H1 (cell line): ENCODE data around the gene MBLAC1. TPM values are rescaled to one million over a fixed set of nuclear protein-coding genes. Genes with fewer than 3 reads are reported as not detected.

ENCODE experiments used
- CTCF ChIA-PET: fragments of 300-600 bp; sonication (Branson Sonifier 250); formaldehyde crosslinking; loops from one replicate; lab custom pipeline; 2021; ENCODE audit not compliant: partially characterized antibody; lab: Charles Lee
- POLR2A ChIA-PET: fragments of 300-600 bp; sonication (Branson Sonifier 250); formaldehyde crosslinking; loops from one replicate; lab custom pipeline; 2021; ENCODE audit warnings: inconsistent platforms; ENCODE audit not compliant: partially characterized antibody; lab: Charles Lee
- DNase-seq, 2 experiments: peaks; one replicate each; pipeline versions ENCODE4 v3.0.0 to v3.0.0-alpha.2; 2010 to 2022; ENCODE audit warnings: low spot score in 2 of 2, low read depth in 1 of 2, mixed read lengths in 1 of 2
- FAIRE-seq: peaks from 2 replicates; lab custom pipeline; 2011; peaks lifted over from hg19 to GRCh38; lab: Jason Lieb, UNC
- H2AFZ ChIP-seq: 2 replicates; pipeline ENCODE4 v1.8.1; 2012; ENCODE audit warnings: low read length, inconsistent platforms
- H2AK5ac ChIP-seq: 2 replicates; pipeline ENCODE4 v1.6.1; 2013; ENCODE audit warnings: low read depth, low read length
- H2BK120ac ChIP-seq: replicated peaks from 2 replicates; pipeline ENCODE3; 2013; ENCODE audit warnings: low read depth, low read length, inconsistent platforms
- H2BK12ac ChIP-seq: 2 replicates; pipeline ENCODE4 v1.6.1; 2013; ENCODE audit warnings: low read depth, low read length
- H2BK15ac ChIP-seq: 2 replicates; pipeline ENCODE4 v1.6.1; 2013; ENCODE audit warnings: low read length
- H2BK20ac ChIP-seq: 2 replicates; pipeline ENCODE4 v1.6.1; 2013; ENCODE audit warnings: low read length
- H2BK5ac ChIP-seq: 2 replicates; pipeline ENCODE4 v1.6.1; 2013; ENCODE audit warnings: low read depth, low read length
- H3K14ac ChIP-seq: 2 replicates; pipeline ENCODE4 v1.6.1; 2013; ENCODE audit warnings: inconsistent platforms; ENCODE audit not compliant: insufficient read length
- H3K18ac ChIP-seq: 2 replicates; pipeline ENCODE4 v1.6.1; 2013; ENCODE audit warnings: low read length; ENCODE audit errors: extremely low read depth
- H3K23ac ChIP-seq: 2 replicates; pipeline ENCODE4 v1.6.1; 2013; ENCODE audit warnings: inconsistent platforms; ENCODE audit not compliant: insufficient read length
- H3K23me2 ChIP-seq: 2 replicates; pipeline ENCODE4 v1.6.1; 2013; ENCODE audit warnings: low read depth, low read length
- H3K27ac ChIP-seq: 2 replicates; pipeline ENCODE4 v1.6.1; 2011; ENCODE audit warnings: low read depth, low read length, inconsistent platforms
- H3K27me3 ChIP-seq, 4 experiments: replicated peaks in 1 of 4; 1 replicate in 1 of 4; 2 replicates in 3 of 4; pipeline versions ENCODE4 v1.6.1 to v1.8.1; 2011 to 2013; ENCODE audit warnings: low read length in 3 of 4, mild to moderate bottlenecking in 3 of 4, inconsistent platforms in 2 of 4, mixed read lengths in 2 of 4, moderate library complexity in 1 of 4; ENCODE audit not compliant: control insufficient read depth in 3 of 4, insufficient read depth in 3 of 4; ENCODE audit errors: extremely low read depth in 1 of 4
- H3K36me3 ChIP-seq, 4 experiments: 2 replicates each; pipeline versions ENCODE4 v1.6.1 to v1.8.1; 2011 to 2013; ENCODE audit warnings: mild to moderate bottlenecking in 4 of 4, low read length in 3 of 4, moderate library complexity in 2 of 4, control low read depth in 1 of 4, inconsistent platforms in 1 of 4; ENCODE audit not compliant: insufficient read depth in 4 of 4, control insufficient read depth in 2 of 4
- H3K4ac ChIP-seq: replicated peaks from 2 replicates; pipeline ENCODE3; 2013; ENCODE audit warnings: low read length, low read depth, mixed read lengths, inconsistent platforms; ENCODE audit not compliant: insufficient read length
- H3K4me1 ChIP-seq, 4 experiments: replicated peaks in 1 of 4; 1 replicate in 1 of 4; 2 replicates in 3 of 4; pipeline versions ENCODE4 v1.6.1 to v1.8.1; 2011 to 2013; ENCODE audit warnings: low read length in 3 of 4, inconsistent platforms in 2 of 4, mixed read lengths in 1 of 4; ENCODE audit not compliant: insufficient read depth in 4 of 4, control insufficient read depth in 3 of 4
- H3K4me2 ChIP-seq, 2 experiments: 2 replicates each; pipeline versions ENCODE4 v1.6.1 to v1.8.1; 2011 to 2013; ENCODE audit warnings: low read depth in 2 of 2, low read length in 2 of 2, control low read depth in 1 of 2, inconsistent platforms in 1 of 2, mild to moderate bottlenecking in 1 of 2; ENCODE audit not compliant: insufficient read depth in 1 of 2
- H3K4me3 ChIP-seq, 4 experiments: fragments of 200-600, 300-600 bp in 1 of 4; sonication (generic), shearing (Covaris generic), sonication (Bioruptor Twin) in 1 of 4; 2 replicates each; pipeline versions ENCODE4 v1.5.1 to v1.8.1; 2011 to 2016; ENCODE audit warnings: low read length in 4 of 4, low read depth in 3 of 4, control low read depth in 2 of 4, inconsistent platforms in 2 of 4, mild to moderate bottlenecking in 2 of 4, mixed read lengths in 1 of 4, moderate library complexity in 1 of 4; ENCODE audit not compliant: insufficient read depth in 2 of 4; ENCODE audit errors: extremely low read depth in 1 of 4
- H3K56ac ChIP-seq: replicated peaks from 2 replicates; pipeline ENCODE3; 2013; ENCODE audit warnings: low read depth, mild to moderate bottlenecking, mixed read lengths, low read length, inconsistent platforms; ENCODE audit not compliant: insufficient read length
- H3K79me1 ChIP-seq: 2 replicates; pipeline ENCODE4 v1.6.1; 2013; ENCODE audit warnings: low read depth, low read length, control low read depth
- H3K79me2 ChIP-seq, 2 experiments: 2 replicates each; pipeline versions ENCODE4 v1.6.1 to v1.8.1; 2012 to 2013; ENCODE audit warnings: low read length in 2 of 2, mild to moderate bottlenecking in 2 of 2, inconsistent platforms in 1 of 2; ENCODE audit not compliant: insufficient read depth in 2 of 2, control insufficient read depth in 1 of 2
- H3K9ac ChIP-seq, 4 experiments: replicated peaks in 1 of 4; 1 replicate in 1 of 4; 2 replicates in 3 of 4; pipeline versions ENCODE4 v1.6.1 to v1.8.1; 2011 to 2013; ENCODE audit warnings: low read depth in 3 of 4, low read length in 3 of 4, control low read depth in 2 of 4, mild to moderate bottlenecking in 2 of 4, moderate library complexity in 2 of 4, inconsistent platforms in 1 of 4; ENCODE audit errors: extremely low read depth in 1 of 4
- H3K9me3 ChIP-seq, 2 experiments: 2 replicates each; pipeline versions ENCODE4 v1.6.1 to v1.8.1; 2012 to 2013; ENCODE audit warnings: mild to moderate bottlenecking in 2 of 2, moderate library complexity in 2 of 2, control low read depth in 1 of 2, inconsistent platforms in 1 of 2, low read depth in 1 of 2, low read length in 1 of 2, mixed read lengths in 1 of 2; ENCODE audit not compliant: insufficient read depth in 2 of 2
- H4K20me1 ChIP-seq, 2 experiments: replicated peaks in 1 of 2; 2 replicates each; pipeline versions ENCODE3 to v1.8.1; 2011 to 2013; ENCODE audit warnings: inconsistent platforms in 2 of 2, low read length in 2 of 2, mild to moderate bottlenecking in 1 of 2; ENCODE audit not compliant: insufficient read depth in 2 of 2, control insufficient read depth in 1 of 2
- H4K5ac ChIP-seq: 2 replicates; pipeline ENCODE4 v1.6.1; 2013; ENCODE audit warnings: low read length, low read depth, mixed read lengths, inconsistent platforms; ENCODE audit not compliant: insufficient read length
- H4K8ac ChIP-seq: 2 replicates; pipeline ENCODE4 v1.8.0; 2013; ENCODE audit warnings: mild to moderate bottlenecking, moderate library complexity, low read length, inconsistent platforms; ENCODE audit not compliant: insufficient read depth; ENCODE audit errors: extremely low read depth
- H4K91ac ChIP-seq: replicated peaks from 2 replicates; pipeline ENCODE3; 2013; ENCODE audit warnings: low read length, mixed read lengths, inconsistent platforms; ENCODE audit not compliant: insufficient read length
- ASH2L ChIP-seq: fragments of 200-600, 300-600 bp; sonication (generic); IDR thresholded peaks from one replicate; pipeline ENCODE4 v1.7.1; 2017; ENCODE audit warnings: low read length
- CBX8 ChIP-seq: fragments of 300-800, 300-1000 bp; sonication (generic); IDR thresholded peaks from 2 replicates; pipeline ENCODE4 v1.7.1; 2016; ENCODE audit warnings: low read depth, low read length, borderline replicate concordance
- CEBPB ChIP-seq: IDR thresholded peaks from 2 replicates; pipeline ENCODE4 v1.6.1; 2012; ENCODE audit warnings: low read depth, low read length
- CHD1 ChIP-seq: IDR thresholded peaks from 2 replicates; pipeline ENCODE4 v1.6.1; 2012; ENCODE audit warnings: low read depth, low read length, improper control_type of control experiment
- CHD2 ChIP-seq: IDR thresholded peaks from 2 replicates; pipeline ENCODE4 v1.6.1; 2012; ENCODE audit warnings: low read length, improper control_type of control experiment
- KDM1A ChIP-seq: fragments of 200-600, 300-600 bp; sonication (generic); IDR thresholded peaks from 2 replicates; pipeline ENCODE4 v1.7.1; 2016; ENCODE audit warnings: mild to moderate bottlenecking, low read length, borderline replicate concordance
- POLR2AphosphoS5 ChIP-seq: IDR thresholded peaks from 2 replicates; pipeline ENCODE4 v1.6.1; 2011; ENCODE audit warnings: low read depth, low read length
- SIX5 ChIP-seq: IDR thresholded peaks from 2 replicates; pipeline ENCODE4 v1.6.1; 2011; ENCODE audit warnings: mild to moderate bottlenecking, low read depth, low read length
- SP1 ChIP-seq: IDR thresholded peaks from 2 replicates; pipeline ENCODE4 v1.6.1; 2011; ENCODE audit warnings: low read depth, low read length
- SRF ChIP-seq: IDR thresholded peaks from 2 replicates; pipeline ENCODE4 v1.6.1; 2011; ENCODE audit warnings: mild to moderate bottlenecking, low read depth, low read length, moderate library complexity
- YY1 ChIP-seq: IDR thresholded peaks from 2 replicates; pipeline ENCODE4 v1.6.1; 2011; ENCODE audit warnings: low read depth, mild to moderate bottlenecking, low read length
- ZNF274 ChIP-seq: IDR thresholded peaks from 2 replicates; pipeline ENCODE4 v1.7.0; 2012; ENCODE audit warnings: low read length, borderline replicate concordance; ENCODE audit errors: extremely low read depth
- WGBS, 2 experiments: shearing (Covaris generic) in 1 of 2; methylation state at CpG; one replicate each; pipeline versions ENCODE4 v1.1.6 to v1.1.7; 2013 to 2015; ENCODE audit warnings: low lambda C conversion rate in 2 of 2, mixed read lengths in 2 of 2, inconsistent platforms in 1 of 2, low coverage in 1 of 2, missing lambda C conversion rate in 1 of 2; ENCODE audit not compliant: insufficient replicate concordance in 2 of 2, insufficient coverage in 1 of 2, insufficient read length in 1 of 2; ENCODE audit errors: extremely low coverage in 1 of 2, missing lambda C conversion rate in 1 of 2; 5-methylcytosine and 5-hydroxymethylcytosine counted together
- polyA plus RNA-seq, 7 experiments: library from polyadenylated mRNA; depleted of rRNA in 3 of 7; stranded (reverse) in 5 of 7; unstranded in 2 of 7; fragments of >200 nt in 5 of 7; fragments of 200-250 nt in 2 of 7; gene quantifications; 1 replicate in 5 of 7; 2 replicates in 1 of 7; 4 replicates in 1 of 7; pipeline versions ENCODE4 v1.2.1 to v1.2.3, GENCODE V29; 2011 to 2013; ENCODE audit warnings: missing spikeins in 2 of 7, mixed read lengths in 2 of 7
- total RNA-seq: library from RNA; stranded (reverse); fragmentation: NEBNext Ultra II Directional; extraction: Animal tissue kit (Norgen Biotek cat#: 25700); gene quantifications from 2 replicates; pipeline ENCODE4 v1.2.1, GENCODE V29; 2021
- TF ChIP-seq, protein P1 (sequence below), 3 experiments: IDR thresholded peaks; 1 replicate in 2 of 3; 2 replicates in 1 of 3; pipeline versions ENCODE4 v1.5.1 to v1.6.1; 2011; ENCODE audit warnings: low read length in 3 of 3, mild to moderate bottlenecking in 3 of 3, inconsistent platforms in 2 of 3, low read depth in 1 of 3, moderate library complexity in 1 of 3; ENCODE audit not compliant: insufficient read depth in 1 of 3; ENCODE audit errors: control extremely low read depth in 1 of 3

Gene MBLAC1
- total and polyA plus RNA-seq, 2 of the 8 experiments (the other 6 are each of a cell fraction or from before 2014, with no cell fraction given), result 1.00 to 1.7 TPM

GRCh38 chr7:100160067-100160466, 33.3 kb downstream of the MBLAC1 start:
- Histone ChIP-seq H4K5ac (no peak overlapping the region), H2BK5ac (no peak overlapping the region), H4K8ac (no peak overlapping the region), H3K56ac (no peak overlapping the region), H3K27me3 (no peaks in the 10 kb centered on the region), H4K91ac (no peak overlapping the region), H3K4me2 (no peak overlapping the region), H3K23me2 (peaks cover 6% of the 10 kb centered on the region), H3K9me3 (no peaks in the 10 kb centered on the region), H3K79me1 (no peaks in the 10 kb centered on the region; the same call in 1 of the 2 replicates), H3K14ac (no peak overlapping the region), H2BK12ac (no peak overlapping the region), H2AFZ (no peak overlapping the region), H3K4ac (no peak overlapping the region), H2AK5ac (no peak overlapping the region), H3K79me2 (no peaks in the 10 kb centered on the region), H3K9ac (no peak overlapping the region), H3K23ac (no peak overlapping the region), H3K4me1 (peaks cover 0 to 15% (median 9%) of the 10 kb centered on the region in 4 experiments; a peak in 5 of 7 replicates), H2BK120ac (no peak overlapping the region), H3K27ac (no peak overlapping the region; the same call in 1 of the 2 replicates), H2BK15ac (no peak overlapping the region), H3K4me3 (no peak overlapping the region), H3K36me3 (peaks cover 6 to 20% (median 14%) of the 10 kb centered on the region in 4 experiments), H3K18ac (no peak overlapping the region), H4K20me1 (peaks cover 8 to 23% of the 10 kb centered on the region in 2 experiments), H2BK20ac (no peak overlapping the region)
- FAIRE-seq (no peak), DNase-seq (no peak)
- POLR2A ChIA-PET, result interaction anchor here (0.6 to 9.9 kb wide), 10 partner anchors 8 to 346 kb away, joined by 3 to 145 read pairs (median 3); partner anchors contain the start of genes AP4M1, GAL3ST4, LAMTOR4 and MBLAC1
- WGBS, 2 experiments, result 96% methylated on average over 18 of the region's 18 CpGs; no CpG with 5 or more reads in 1 of the 2 experiments
- CTCF ChIA-PET, result interaction anchor here (0.9 to 7.9 kb wide), 7 partner anchors 11 to 57 kb away, joined by 3 to 83 read pairs (median 3); partner anchors contain the start of gene LAMTOR4
- TF ChIP-seq, protein P1, sequence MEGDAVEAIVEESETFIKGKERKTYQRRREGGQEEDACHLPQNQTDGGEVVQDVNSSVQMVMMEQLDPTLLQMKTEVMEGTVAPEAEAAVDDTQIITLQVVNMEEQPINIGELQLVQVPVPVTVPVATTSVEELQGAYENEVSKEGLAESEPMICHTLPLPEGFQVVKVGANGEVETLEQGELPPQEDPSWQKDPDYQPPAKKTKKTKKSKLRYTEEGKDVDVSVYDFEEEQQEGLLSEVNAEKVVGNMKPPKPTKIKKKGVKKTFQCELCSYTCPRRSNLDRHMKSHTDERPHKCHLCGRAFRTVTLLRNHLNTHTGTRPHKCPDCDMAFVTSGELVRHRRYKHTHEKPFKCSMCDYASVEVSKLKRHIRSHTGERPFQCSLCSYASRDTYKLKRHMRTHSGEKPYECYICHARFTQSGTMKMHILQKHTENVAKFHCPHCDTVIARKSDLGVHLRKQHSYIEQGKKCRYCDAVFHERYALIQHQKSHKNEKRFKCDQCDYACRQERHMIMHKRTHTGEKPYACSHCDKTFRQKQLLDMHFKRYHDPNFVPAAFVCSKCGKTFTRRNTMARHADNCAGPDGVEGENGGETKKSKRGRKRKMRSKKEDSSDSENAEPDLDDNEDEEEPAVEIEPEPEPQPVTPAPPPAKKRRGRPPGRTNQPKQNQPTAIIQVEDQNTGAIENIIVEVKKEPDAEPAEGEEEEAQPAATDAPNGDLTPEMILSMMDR (IDR thresholded peaks at IDR 0.05; ENCODE audit: control extremely low read depth in 1 of 3, insufficient read depth in 1 of 3, low read depth in 1 of 3, low read length in 3 of 3), result no peak
- no peak for TF ChIP-seq KDM1A
- TF ChIP-seq YY1, result no peak
- no peak for TF ChIP-seq ASH2L
- TF ChIP-seq CEBPB, result no peak
- no peak for TF ChIP-seq SRF
- no peak for TF ChIP-seq SP1
- no peak for TF ChIP-seq ZNF274
- TF ChIP-seq POLR2AphosphoS5, result no peak
- no peak for TF ChIP-seq SIX5
- no peak for TF ChIP-seq CHD1
- TF ChIP-seq CBX8, result no peak
- TF ChIP-seq CHD2, result no peak
